Skeletal muscle satellite cell (primary cell): ENCODE results near the gene ADD1. TPM values are rescaled to one million over a fixed set of nuclear protein-coding genes. Genes with fewer than 3 reads are reported as not detected.

Experiments
- H3K27me3 ChIP-seq: 2 replicates; pipeline ENCODE4 v1.7.0; 2013; ENCODE audit warnings: low read length; ENCODE audit not compliant: control insufficient read depth, insufficient read depth
- H3K36me3 ChIP-seq: 2 replicates; pipeline ENCODE4 v1.7.0; 2013; ENCODE audit warnings: mild to moderate bottlenecking, control low read depth, low read length; ENCODE audit not compliant: insufficient read depth
- H3K4me1 ChIP-seq: 2 replicates; pipeline ENCODE4 v1.7.0; 2013; ENCODE audit warnings: low read length; ENCODE audit not compliant: control insufficient read depth, insufficient read depth
- H3K4me2 ChIP-seq: 2 replicates; pipeline ENCODE4 v1.7.0; 2013; ENCODE audit warnings: mild to moderate bottlenecking, low read length
- H3K4me3 ChIP-seq: 2 replicates; pipeline ENCODE4 v1.7.0; 2013; ENCODE audit warnings: low read length
- H3K9ac ChIP-seq: 2 replicates; pipeline ENCODE4 v1.7.0; 2013; ENCODE audit warnings: mild to moderate bottlenecking, low read depth, low read length, moderate library complexity
- H3K9me3 ChIP-seq: replicated peaks from 2 replicates; pipeline ENCODE4 v1.7.0; 2013; ENCODE audit warnings: mild to moderate bottlenecking, control low read depth, low read length
- total RNA-seq: library from RNA; depleted of rRNA; stranded (reverse); fragments of >200 nt; gene quantifications from 2 replicates; pipeline ENCODE4 v1.2.3, GENCODE V29; 2012; rRNA removed

ADD1 gene, protein sequence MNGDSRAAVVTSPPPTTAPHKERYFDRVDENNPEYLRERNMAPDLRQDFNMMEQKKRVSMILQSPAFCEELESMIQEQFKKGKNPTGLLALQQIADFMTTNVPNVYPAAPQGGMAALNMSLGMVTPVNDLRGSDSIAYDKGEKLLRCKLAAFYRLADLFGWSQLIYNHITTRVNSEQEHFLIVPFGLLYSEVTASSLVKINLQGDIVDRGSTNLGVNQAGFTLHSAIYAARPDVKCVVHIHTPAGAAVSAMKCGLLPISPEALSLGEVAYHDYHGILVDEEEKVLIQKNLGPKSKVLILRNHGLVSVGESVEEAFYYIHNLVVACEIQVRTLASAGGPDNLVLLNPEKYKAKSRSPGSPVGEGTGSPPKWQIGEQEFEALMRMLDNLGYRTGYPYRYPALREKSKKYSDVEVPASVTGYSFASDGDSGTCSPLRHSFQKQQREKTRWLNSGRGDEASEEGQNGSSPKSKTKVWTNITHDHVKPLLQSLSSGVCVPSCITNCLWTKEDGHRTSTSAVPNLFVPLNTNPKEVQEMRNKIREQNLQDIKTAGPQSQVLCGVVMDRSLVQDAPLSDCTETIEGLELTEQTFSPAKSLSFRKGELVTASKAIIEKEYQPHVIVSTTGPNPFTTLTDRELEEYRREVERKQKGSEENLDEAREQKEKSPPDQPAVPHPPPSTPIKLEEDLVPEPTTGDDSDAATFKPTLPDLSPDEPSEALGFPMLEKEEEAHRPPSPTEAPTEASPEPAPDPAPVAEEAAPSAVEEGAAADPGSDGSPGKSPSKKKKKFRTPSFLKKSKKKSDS
- total RNA-seq, result 109 and 111 TPM in 2 replicates

DNA sequence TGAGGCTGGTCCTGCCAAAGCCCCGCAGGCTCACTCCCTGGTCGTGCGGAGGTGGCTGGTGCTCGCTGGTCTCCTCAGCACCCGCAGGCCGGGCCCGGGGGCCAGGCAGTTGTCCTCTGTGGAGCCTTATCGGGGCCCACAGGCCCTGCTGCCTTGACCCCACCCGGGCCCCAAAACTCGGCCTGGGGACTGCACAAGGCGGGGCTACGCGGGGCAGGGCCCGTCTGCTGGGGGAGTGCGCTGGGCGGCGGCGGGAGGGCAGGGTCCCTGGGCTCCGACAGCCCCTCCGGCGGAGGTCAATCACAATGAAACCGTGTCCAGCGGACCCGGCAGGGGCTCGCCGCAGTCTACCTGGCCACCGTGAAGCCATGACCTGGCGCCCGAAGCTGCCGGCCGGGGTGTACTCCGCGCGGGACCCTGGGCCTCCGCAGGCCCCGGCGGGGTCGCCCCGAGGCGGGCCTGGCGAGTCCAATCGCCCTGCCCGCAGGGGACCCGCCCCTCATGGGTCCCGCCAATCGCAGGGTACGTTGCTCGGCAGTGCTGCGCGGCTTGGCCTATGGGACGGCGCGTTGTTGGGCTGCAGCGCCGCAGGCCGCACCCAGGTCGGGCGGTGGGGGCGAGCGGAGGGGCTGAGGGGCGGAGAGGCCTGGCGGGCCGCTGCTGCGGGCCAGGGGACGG lies at the start of gene ADD1:
ADD1 (plus strand) TSS at position 582 of the 678 bp plus-strand sequence. CDS start 32,072 bp downstream, outside the sequence.
- Histone ChIP-seq H3K27me3 (no peaks in the 10 kb centered on the region), H3K4me1 (peaks cover 26% of the 10 kb centered on the region), H3K4me3 (peak within 1 kb of the TSS; percentile 95), H3K9me3 (no peaks in the 10 kb centered on the region), H3K9ac (peak within 1 kb of the TSS; percentile 96), H3K36me3 (no peaks in the 10 kb centered on the region), H3K4me2 (peak within 1 kb of the TSS; percentile 94)

DNA sequence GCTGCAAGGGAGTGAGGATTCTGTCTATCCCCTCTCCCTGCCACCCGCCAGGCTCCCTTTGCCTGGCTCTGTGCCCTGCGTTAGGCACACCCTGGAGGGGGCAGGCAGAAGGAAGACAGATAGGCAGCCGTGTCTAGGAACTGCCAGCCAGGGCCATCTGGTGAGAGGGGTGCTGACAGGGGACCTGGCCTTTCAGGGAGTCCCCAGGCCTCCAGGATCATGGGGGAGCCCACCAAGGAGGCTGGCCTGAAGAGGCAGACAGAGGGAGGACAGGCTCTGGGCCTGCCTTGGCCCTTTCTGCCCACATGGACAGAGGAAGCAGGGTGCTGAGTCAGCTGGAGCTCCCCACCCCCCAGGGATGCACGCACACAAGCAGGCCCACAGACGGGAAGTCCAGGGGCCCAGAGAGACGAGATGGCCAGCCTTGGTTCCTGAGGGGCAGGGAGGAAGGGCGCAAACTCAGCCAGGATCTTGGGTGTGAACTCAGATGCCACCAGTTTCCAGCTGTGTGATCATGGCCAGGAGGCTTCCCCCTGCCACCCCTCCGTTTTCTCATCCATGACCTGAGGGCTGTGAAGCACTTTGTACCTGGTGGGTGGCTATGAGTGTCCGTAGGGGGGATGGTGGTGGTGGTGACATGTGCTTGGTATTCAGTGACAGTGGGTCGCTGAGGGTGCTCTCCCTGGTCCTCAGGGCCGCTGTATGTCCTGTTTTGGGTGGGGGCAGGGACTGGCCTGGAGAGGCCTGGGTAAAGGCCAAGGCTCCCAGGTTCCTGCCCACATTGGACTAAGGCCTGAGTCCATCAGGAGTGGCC lies 49.0 kb upstream of the ADD1 start:
- Histone ChIP-seq H3K4me1 (peaks cover 56% of the 10 kb centered on the region), H3K9me3 (no peaks in the 10 kb centered on the region), H3K9ac (peak overlapping the region; percentile 71), H3K36me3 (no peaks in the 10 kb centered on the region), H3K27me3 (no peaks in the 10 kb centered on the region), H3K4me3 (peak overlapping the region; percentile 69), H3K4me2 (peak overlapping the region; percentile 90)

DNA sequence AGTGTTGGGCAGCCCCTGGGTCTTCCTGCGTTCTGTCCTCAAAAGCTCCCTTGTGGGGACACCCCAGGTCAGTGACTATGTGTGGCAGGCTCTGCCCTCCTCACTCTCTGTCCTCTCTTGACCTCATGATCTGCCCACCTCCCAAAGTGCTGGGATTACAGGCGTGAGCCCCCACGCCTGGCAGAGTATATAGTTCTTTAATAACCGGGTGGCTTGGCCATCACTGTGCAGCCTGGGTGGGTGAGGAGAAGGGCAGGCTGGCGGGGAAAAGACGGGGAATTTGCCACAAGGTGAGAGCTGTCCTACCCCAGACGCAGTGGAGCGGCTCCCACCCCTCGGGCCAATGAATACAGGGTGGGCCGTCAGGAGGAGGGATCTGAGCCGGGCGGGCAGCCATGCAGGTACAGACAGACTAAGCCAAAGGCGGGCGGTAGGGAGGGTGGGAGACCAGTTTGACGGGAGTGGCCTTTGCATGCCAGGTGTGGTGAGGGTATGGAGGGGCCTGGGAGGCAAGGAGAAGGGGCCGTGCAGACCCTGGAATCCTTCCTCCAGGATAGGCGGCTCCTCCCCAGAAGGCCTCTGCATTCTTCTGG lies 48.2 kb upstream of the ADD1 start:
- Histone ChIP-seq H3K9me3 (no peaks in the 10 kb centered on the region), H3K4me1 (peaks cover 57% of the 10 kb centered on the region)

DNA sequence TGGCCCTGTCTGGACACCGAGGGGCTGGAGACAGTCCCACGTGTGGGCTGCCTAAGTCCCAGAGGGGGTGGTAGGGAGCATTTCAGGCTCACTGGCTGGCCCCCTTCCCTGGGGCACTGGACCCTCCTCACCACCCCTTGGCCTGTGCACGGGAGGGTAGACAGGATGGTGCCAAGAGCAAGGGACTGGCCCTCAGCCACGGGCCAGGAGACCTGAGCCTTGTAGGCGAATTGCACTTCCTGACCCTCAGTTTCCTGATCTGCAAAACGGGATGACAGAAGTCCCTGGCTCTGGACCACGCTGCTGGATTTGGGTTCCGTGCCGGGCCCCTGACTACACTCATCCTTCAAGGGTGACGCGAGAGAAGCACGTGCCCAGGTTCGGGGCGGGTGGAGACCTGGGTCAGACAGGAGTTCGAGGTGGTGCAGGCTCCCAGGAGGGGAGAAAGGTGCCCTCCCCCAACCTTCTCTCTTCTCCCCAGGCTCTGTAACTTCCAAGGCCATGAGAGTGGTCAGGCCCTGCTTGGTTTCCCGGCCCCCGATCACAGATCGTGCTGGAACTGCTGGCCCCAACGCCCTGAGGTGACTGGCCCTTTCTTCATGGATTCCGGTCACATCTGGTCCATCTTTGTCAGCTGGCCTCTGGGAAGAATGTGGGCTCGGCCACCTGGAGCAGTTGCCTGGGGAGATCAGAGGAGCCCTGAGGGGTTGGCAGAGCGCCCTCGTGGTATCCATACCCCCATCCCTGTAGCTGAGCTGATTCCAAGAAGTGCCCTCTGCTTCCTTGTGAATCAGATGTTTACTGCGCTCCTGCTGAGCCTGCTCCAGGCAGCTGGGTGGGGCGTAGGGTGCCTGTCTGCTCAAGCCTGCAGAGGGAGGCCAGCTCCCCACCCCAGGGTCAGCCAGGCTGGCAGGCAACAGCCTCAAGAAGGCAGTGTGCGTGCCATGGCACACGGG lies 47.5 kb upstream of the ADD1 start:
- H3K4me3 ChIP-seq, result no peak overlapping the region
- no peaks in the 10 kb centered on the region for H3K27me3 ChIP-seq
- H3K4me2 ChIP-seq, result peak overlapping the region; percentile 47
- H3K4me1 ChIP-seq, result peaks cover 65% of the 10 kb centered on the region
- H3K9ac ChIP-seq, result peak overlapping the region; percentile 57
- no peaks in the 10 kb centered on the region for H3K9me3 ChIP-seq
- H3K36me3 ChIP-seq, result no peaks in the 10 kb centered on the region

More for the DNA sequence above, 48.2 kb upstream of the ADD1 start:
- H3K36me3 ChIP-seq, result no peaks in the 10 kb centered on the region
- H3K4me3 ChIP-seq, result peak overlapping the region; percentile 69
- no peaks in the 10 kb centered on the region for H3K27me3 ChIP-seq
- H3K9ac ChIP-seq, result peak overlapping the region; percentile 71
- H3K4me2 ChIP-seq, result peak overlapping the region; percentile 90

DNA sequence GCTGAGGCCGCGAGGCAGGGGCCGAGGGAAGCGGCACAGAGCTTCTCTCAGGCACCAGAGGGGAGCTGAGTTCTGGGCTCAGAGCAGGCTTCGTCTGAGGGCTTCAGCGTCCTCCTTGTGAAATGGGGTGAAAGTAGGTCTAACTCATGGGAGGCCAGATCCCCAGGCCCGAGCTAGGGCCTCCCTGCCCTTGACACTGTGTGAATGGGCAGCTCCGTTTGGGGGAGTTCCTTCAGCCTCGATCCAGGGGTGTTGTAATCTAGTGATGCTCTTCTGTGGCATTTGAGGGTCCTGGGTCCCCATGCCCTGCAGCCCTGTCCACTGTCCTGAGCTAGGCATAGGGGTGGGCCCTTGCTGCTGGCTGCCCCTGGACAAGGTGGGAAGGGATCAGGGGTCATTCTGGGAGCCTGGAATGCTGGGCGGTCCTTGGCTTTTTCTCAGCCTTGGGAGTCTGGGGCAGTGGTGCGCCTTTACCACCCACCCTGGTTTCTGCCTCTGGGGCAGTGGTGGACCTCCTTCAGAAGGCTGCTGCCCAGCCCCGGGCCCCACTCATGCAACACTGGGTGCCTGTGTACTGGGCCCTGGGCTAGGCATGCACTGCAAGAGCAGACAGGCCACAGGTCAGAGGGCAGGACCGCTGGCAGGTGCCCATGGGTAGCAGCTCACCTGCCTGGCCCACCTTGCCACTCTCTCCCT lies 46.6 kb upstream of the ADD1 start:
- Histone ChIP-seq H3K4me1 (peaks cover 70% of the 10 kb centered on the region), H3K9ac (peak overlapping the region; percentile 57), H3K36me3 (no peaks in the 10 kb centered on the region), H3K4me3 (no peak overlapping the region), H3K27me3 (no peaks in the 10 kb centered on the region), H3K4me2 (peak overlapping the region; percentile 47), H3K9me3 (no peaks in the 10 kb centered on the region)

DNA sequence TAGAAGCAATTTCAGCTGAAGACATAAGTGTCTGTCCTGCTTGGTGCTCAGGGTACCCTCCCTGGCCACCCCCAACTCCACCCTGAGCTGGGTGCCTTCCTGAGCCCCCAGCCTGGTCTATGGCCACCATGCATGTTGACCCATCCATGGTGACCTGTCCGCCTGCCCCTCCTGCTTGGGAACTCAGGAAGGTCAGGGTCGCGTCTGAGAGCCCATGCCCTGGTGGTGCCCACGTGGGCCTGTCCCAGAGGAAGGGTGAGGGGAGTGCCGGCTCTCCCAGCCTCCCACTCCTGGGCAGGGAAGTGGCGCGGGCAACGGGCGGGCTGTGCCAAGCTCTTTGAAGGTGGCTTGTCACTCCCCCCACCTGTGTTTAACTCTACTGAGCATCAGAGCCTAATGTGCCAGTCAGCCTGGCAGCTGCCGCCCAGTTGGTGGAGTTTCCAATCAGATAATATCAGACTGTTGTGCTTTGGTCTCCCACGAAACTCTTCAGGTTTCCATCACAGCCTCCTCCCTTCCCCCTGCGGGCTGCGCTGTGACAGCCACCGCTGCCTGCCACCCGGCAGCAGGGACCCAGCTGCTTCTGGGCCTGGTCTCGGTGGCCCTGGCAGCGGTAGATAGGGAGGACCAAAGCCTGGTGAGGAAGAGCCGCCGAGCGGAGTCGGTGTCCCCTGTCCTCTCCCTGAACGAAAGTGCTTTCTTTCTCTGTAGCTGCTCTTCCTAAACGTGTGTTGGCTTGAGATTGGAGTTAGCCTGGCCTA lies 45.9 kb upstream of the ADD1 start:
- Histone ChIP-seq H3K36me3 (no peaks in the 10 kb centered on the region), H3K4me2 (no peak overlapping the region), H3K27me3 (no peaks in the 10 kb centered on the region), H3K9ac (no peak overlapping the region), H3K4me3 (no peak overlapping the region), H3K9me3 (no peaks in the 10 kb centered on the region), H3K4me1 (peaks cover 70% of the 10 kb centered on the region)

DNA sequence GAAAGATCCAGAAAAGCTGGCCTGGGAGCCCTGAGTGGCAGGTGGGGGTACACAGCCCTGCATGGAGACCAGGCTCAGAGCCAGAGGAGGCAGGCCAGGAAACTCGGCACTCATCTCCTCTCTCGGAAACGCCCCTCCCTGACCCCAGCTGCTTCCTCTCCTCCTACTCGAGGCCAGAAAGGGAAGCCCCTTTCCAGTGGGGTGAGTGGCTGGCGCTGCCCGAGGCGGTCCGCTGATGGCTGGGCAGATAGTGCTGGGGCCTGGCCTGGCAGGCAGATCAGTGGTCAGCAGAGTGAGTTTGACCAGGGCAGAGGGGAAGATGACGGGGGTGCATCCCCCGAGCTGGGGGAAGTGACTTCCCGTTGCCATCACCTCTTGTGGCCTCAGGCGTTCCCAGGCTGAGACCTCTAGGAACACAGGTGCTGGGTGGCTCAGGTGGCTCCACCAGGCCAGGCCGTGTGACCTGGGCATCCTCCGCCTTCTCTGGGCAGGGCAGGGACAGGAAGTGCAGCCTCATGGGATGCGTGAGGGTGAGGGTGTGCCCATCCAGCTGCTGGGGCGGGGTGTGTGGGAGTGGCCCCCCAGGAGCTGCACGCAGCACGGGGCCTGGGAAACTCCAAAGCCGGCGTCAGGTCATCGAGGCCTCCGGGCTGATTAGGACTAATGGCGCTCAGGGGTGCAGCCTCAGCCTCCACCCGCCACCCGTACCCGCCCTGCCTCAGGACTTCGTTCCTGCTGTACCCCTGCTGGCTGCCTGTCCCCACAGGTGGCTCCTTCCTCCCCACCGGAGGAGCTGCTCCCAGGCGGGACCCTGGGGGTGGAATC lies 45.0 kb upstream of the ADD1 start:
- Histone ChIP-seq H3K4me3 (no peak overlapping the region), H3K36me3 (peaks cover 1% of the 10 kb centered on the region), H3K9me3 (no peaks in the 10 kb centered on the region), H3K9ac (no peak overlapping the region), H3K27me3 (no peaks in the 10 kb centered on the region), H3K4me2 (peak overlapping the region; percentile 35), H3K4me1 (peaks cover 69% of the 10 kb centered on the region)

DNA sequence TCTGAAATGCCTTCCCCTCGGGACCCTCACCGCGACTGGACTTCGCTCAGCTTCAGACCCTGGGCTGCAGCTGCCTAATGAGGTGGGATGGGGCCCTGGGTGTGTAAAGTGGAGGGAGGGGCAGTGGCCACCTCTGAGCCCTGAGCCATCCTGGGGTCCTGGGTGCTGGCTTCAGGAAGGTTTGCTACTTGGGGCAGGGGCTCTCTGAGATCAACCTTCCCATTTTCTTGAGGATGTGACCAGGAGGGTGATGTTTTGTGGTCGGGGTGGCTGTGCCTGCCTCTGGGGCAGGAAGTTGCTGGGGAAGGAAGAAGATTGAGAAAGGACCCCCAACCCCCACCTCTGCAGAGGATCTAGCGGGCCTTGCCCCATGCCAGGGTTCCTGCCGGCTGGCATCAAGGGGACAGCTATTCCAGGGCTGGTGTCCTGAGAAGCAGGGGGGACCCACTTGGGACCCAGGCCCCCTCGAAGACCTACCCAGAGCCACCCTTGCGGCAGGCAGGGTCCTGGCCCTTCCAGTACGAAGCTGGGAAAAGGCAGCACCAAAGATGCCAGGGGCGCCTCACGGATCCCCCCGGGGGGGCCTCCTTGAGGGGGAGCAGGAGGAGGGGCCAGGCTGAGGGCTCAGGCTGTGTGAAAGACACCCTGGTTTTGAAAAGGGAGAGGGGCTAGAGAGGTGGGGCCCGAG lies 44.3 kb upstream of the ADD1 start:
- H3K27me3 ChIP-seq, result no peaks in the 10 kb centered on the region
- H3K4me3 ChIP-seq, result no peak overlapping the region
- H3K4me1 ChIP-seq, result peaks cover 62% of the 10 kb centered on the region

More for the DNA sequence above, 44.3 kb upstream of the ADD1 start:
- Histone ChIP-seq H3K36me3 (peaks cover 5% of the 10 kb centered on the region), H3K4me2 (no peak overlapping the region), H3K9ac (no peak overlapping the region), H3K9me3 (no peaks in the 10 kb centered on the region)
